GM21737 (cell line): ENCODE measurements around the gene NTRK1.

ENCODE experiments used
- ATAC-seq: cut with Tn5 transposase; IDR thresholded peaks from one replicate; pipeline ENCODE4 v1.9.1; 2021; ENCODE audit warnings: mild to moderate bottlenecking, moderate library complexity; ENCODE audit not compliant: unreplicated experiment

Gene NTRK1

DNA sequence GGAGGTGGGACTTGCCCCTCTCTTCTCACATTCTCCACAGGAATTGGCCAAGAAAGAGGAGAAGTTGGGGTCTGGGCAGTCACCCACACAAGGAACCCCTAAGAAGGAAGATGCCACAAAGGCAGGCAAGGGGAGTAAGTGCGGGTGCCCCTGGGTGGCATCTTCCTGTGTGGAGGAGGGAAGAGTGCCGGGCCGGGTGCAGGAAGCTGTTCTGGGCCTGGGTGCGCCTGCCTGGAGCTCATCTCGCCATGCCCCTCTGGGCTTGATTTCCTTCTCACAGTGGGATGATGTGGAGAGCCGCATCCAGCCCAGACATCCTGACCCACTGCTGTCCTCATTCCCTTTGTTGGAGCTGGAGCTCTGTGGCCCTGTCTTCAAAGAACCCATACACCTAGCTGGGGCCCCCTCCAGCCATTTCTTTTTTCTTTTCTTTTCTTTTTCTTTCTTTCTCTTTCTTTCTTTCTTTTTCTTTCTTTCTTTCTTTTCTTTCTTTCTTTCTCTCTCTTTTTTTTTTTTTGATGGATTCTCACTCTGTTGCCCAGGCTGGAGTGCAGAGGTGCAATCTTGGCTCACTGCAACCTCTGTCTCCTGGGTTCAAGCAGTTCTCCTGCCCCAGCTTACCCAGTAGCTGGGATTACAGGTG is 69.1 kb downstream of the NTRK1 start:
- ATAC-seq = no peak

DNA sequence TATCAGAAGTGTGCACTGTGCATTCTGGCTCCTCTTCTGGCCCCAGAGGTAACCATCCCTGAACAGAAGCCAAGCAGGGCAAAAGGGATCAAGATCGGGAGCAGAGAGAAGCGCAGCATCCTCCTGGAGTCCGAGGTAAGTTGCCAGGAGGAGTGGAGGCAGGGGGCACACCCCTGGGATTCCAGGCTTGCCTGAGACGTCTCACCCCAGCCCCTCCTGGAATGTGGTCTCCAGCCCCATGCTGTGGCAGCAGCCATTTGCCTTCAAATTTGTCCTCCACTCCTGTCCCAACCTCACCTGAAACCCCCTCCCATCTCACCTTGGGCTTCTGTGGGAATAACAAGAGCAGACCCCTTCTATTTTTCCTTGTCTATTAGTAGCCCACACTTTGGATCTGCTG is 69.8 kb downstream of the NTRK1 start:
- ATAC-seq = no peak
